HepG2 (cell line): ENCODE measurements around the gene DHRS13. TPM values are rescaled to one million over a fixed set of nuclear protein-coding genes. Genes with fewer than 3 reads are reported as not detected.

ENCODE experiments used
- KDM4B ChIP-seq: sonication (generic); formaldehyde crosslinking; IDR thresholded peaks from 2 replicates; pipeline ENCODE4 v1.4.0; 2020; ENCODE audit warnings: missing genetic modification reagents
- LBX2 ChIP-seq: sonication (generic); formaldehyde crosslinking; IDR thresholded peaks from 2 replicates; pipeline ENCODE4 v1.5.0; 2020; ENCODE audit warnings: missing genetic modification reagents, mild to moderate bottlenecking, borderline replicate concordance
- MATR3 ChIP-seq: sonication (generic); formaldehyde crosslinking; IDR thresholded peaks from 2 replicates; pipeline ENCODE4 v1.4.0; 2020; ENCODE audit warnings: missing genetic modification reagents
- MEIS2 ChIP-seq: sonication (generic); formaldehyde crosslinking; IDR thresholded peaks from 2 replicates; pipeline ENCODE4 v1.9.0; 2021; ENCODE audit warnings: mild to moderate bottlenecking, missing genetic modification reagents
- NFKB2 ChIP-seq: sonication (generic); formaldehyde crosslinking; IDR thresholded peaks from 2 replicates; pipeline ENCODE4 v1.4.0; 2020; ENCODE audit warnings: missing genetic modification reagents, borderline replicate concordance
- RFX1 ChIP-seq: fragments of 450-650 bp; IDR thresholded peaks from 2 replicates; pipeline ENCODE4 v1.6.1; 2017
- RFX3 ChIP-seq: IDR thresholded peaks from 2 replicates; pipeline ENCODE4 v1.6.1; 2016; ENCODE audit warnings: missing biosample characterization, missing genetic modification reagents
- SP2 ChIP-seq: sonication (generic); formaldehyde crosslinking; IDR thresholded peaks from 2 replicates; pipeline ENCODE4 v1.5.1; 2020; ENCODE audit warnings: mild to moderate bottlenecking, missing genetic modification reagents
- TBP ChIP-seq: sonication (generic); formaldehyde crosslinking; IDR thresholded peaks from 2 replicates; pipeline ENCODE4 v1.5.0; 2020; ENCODE audit warnings: missing genetic modification reagents
- ZBTB8A ChIP-seq: sonication (generic); formaldehyde crosslinking; IDR thresholded peaks from 2 replicates; pipeline ENCODE4 v1.4.0; 2020; ENCODE audit warnings: mild to moderate bottlenecking, low read depth, missing genetic modification reagents, borderline replicate concordance
- ZFP82 ChIP-seq: sonication (generic); formaldehyde crosslinking; IDR thresholded peaks from 2 replicates; pipeline ENCODE4 v1.5.1; 2020; ENCODE audit warnings: mild to moderate bottlenecking, missing genetic modification reagents, borderline replicate concordance
- ZNF121 ChIP-seq: sonication (generic); formaldehyde crosslinking; IDR thresholded peaks from 2 replicates; pipeline ENCODE4 v1.5.0; 2020; ENCODE audit warnings: mild to moderate bottlenecking, missing genetic modification reagents
- ZNF207 ChIP-seq: fragments of 450-650 bp; IDR thresholded peaks from 2 replicates; pipeline ENCODE4 v1.6.1; 2016; ENCODE audit warnings: antibody characterized with exemption, borderline replicate concordance
- ZNF230 ChIP-seq: sonication (generic); formaldehyde crosslinking; IDR thresholded peaks from 2 replicates; pipeline ENCODE4 v1.4.0; 2020; ENCODE audit warnings: mild to moderate bottlenecking, missing genetic modification reagents
- ZNF256 ChIP-seq: sonication (generic); formaldehyde crosslinking; conservative IDR thresholded peaks from 2 replicates; pipeline ENCODE4 v1.4.0; 2020; ENCODE audit warnings: missing genetic modification reagents
- ZNF282 ChIP-seq: fragments of 450-650 bp; IDR thresholded peaks from 2 replicates; pipeline ENCODE4 v1.6.1; 2018; ENCODE audit not compliant: partially characterized antibody
- ZNF546 ChIP-seq: sonication (generic); formaldehyde crosslinking; conservative IDR thresholded peaks from 2 replicates; pipeline ENCODE4 v1.8.1; 2023; ENCODE audit warnings: mild to moderate bottlenecking, missing genetic modification reagents
- ZNF556 ChIP-seq: sonication (generic); formaldehyde crosslinking; IDR thresholded peaks from 2 replicates; pipeline ENCODE4 v1.4.0; 2020; ENCODE audit warnings: mild to moderate bottlenecking, missing genetic modification reagents, borderline replicate concordance
- ZNF687 ChIP-seq: sonication (generic); formaldehyde crosslinking; IDR thresholded peaks from 2 replicates; pipeline ENCODE4 v1.5.1; 2020; ENCODE audit warnings: mild to moderate bottlenecking, missing genetic modification reagents, moderate library complexity
- ZNF7 ChIP-seq: IDR thresholded peaks from 2 replicates; pipeline ENCODE4 v1.6.1; 2016; ENCODE audit warnings: missing biosample characterization, missing genetic modification reagents
- polyA plus RNA-seq, 8 experiments: library from polyadenylated mRNA; depleted of rRNA in 3 of 8; stranded (reverse) in 7 of 8; unstranded in 1 of 8; fragments of >200 nt; fragmentation: Illumina TruSeq in 4 of 8; extraction: Trizol in 4 of 8; gene quantifications; 2 replicates each; pipeline versions ENCODE4 v1.2.1 to v1.2.3, GENCODE V29; 2011 to 2016; ENCODE audit warnings: low read depth in 4 of 8, missing spikeins in 1 of 8, mixed read lengths in 1 of 8; ENCODE audit not compliant: insufficient read depth in 1 of 8
- total RNA-seq, 5 experiments: library from RNA; depleted of rRNA; stranded (reverse); fragments of >200 nt; fragmentation: Illumina TruSeq; extraction: Trizol; gene quantifications; 2 replicates each; pipeline ENCODE4 v1.2.3, GENCODE V29; 2016; ENCODE audit warnings: low read depth in 1 of 5
- TF ChIP-seq, protein P1 (sequence below): sonication (generic); formaldehyde crosslinking; IDR thresholded peaks from 2 replicates; pipeline ENCODE4 v1.5.1; 2020; ENCODE audit warnings: missing genetic modification reagents, mild to moderate bottlenecking, borderline replicate concordance
- TF ChIP-seq, protein P2 (sequence below): sonication (generic); formaldehyde crosslinking; IDR thresholded peaks from 2 replicates; pipeline ENCODE4 v1.4.0; 2020; ENCODE audit warnings: missing genetic modification reagents, borderline replicate concordance

The DHRS13 gene
- total and polyA plus RNA-seq, 2 of the 13 experiments (the other 11 are each of a cell fraction or from before 2014, with no cell fraction given), result 11.8 to 12.6 TPM

DNA sequence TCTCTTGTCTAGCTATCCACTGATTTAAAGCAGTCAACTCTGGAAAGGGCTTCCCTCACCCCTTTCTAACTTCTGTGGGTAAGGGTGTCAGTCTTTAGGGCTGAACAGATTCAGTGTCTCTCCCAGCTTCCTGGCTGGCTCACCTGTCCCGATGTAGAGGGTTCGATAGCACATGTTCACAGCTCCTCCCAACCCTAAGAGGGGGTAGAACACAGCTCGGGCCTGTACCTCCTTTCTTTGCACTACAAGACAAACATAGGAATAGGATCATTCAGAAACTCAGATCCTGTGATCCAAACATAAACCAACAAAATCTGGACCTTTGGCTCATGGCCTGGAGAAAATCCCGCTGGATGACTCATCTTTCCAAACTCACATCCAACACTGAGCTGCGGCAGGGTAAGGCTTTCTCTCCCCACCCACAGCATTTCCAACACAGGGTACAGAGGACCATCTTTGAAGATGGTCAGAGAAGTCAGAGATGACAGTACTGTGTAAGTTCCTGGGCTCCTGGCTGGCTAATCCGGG, 5.8 kb upstream of the DHRS13 start (continued):
- TF ChIP-seq ZNF546 (no peak), TBP (CRISPR knock-in tag) (no peak), ZNF687 (no peak), LBX2 (CRISPR knock-in tag) (no peak), ZNF282 (no peak), KDM4B (no peak), NFKB2 (CRISPR knock-in tag) (no peak), MEIS2 (CRISPR knock-in tag) (no peak), MATR3 (CRISPR knock-in tag) (no peak), ZNF556 (no peak), ZNF230 (CRISPR knock-in tag) (no peak), ZNF121 (peak; percentile 90), ZBTB8A (no peak), ZNF256 (no peak), SP2 (CRISPR knock-in tag) (no peak), ZFP82 (CRISPR knock-in tag) (no peak), ZNF7 (no peak), RFX1 (no peak), ZNF207 (no peak), RFX3 (CRISPR knock-in tag) (no peak)
- TF ChIP-seq, protein P1, sequence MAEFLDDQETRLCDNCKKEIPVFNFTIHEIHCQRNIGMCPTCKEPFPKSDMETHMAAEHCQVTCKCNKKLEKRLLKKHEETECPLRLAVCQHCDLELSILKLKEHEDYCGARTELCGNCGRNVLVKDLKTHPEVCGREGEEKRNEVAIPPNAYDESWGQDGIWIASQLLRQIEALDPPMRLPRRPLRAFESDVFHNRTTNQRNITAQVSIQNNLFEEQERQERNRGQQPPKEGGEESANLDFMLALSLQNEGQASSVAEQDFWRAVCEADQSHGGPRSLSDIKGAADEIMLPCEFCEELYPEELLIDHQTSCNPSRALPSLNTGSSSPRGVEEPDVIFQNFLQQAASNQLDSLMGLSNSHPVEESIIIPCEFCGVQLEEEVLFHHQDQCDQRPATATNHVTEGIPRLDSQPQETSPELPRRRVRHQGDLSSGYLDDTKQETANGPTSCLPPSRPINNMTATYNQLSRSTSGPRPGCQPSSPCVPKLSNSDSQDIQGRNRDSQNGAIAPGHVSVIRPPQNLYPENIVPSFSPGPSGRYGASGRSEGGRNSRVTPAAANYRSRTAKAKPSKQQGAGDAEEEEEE (CRISPR knock-in tag), result no peak
- TF ChIP-seq, protein P2, sequence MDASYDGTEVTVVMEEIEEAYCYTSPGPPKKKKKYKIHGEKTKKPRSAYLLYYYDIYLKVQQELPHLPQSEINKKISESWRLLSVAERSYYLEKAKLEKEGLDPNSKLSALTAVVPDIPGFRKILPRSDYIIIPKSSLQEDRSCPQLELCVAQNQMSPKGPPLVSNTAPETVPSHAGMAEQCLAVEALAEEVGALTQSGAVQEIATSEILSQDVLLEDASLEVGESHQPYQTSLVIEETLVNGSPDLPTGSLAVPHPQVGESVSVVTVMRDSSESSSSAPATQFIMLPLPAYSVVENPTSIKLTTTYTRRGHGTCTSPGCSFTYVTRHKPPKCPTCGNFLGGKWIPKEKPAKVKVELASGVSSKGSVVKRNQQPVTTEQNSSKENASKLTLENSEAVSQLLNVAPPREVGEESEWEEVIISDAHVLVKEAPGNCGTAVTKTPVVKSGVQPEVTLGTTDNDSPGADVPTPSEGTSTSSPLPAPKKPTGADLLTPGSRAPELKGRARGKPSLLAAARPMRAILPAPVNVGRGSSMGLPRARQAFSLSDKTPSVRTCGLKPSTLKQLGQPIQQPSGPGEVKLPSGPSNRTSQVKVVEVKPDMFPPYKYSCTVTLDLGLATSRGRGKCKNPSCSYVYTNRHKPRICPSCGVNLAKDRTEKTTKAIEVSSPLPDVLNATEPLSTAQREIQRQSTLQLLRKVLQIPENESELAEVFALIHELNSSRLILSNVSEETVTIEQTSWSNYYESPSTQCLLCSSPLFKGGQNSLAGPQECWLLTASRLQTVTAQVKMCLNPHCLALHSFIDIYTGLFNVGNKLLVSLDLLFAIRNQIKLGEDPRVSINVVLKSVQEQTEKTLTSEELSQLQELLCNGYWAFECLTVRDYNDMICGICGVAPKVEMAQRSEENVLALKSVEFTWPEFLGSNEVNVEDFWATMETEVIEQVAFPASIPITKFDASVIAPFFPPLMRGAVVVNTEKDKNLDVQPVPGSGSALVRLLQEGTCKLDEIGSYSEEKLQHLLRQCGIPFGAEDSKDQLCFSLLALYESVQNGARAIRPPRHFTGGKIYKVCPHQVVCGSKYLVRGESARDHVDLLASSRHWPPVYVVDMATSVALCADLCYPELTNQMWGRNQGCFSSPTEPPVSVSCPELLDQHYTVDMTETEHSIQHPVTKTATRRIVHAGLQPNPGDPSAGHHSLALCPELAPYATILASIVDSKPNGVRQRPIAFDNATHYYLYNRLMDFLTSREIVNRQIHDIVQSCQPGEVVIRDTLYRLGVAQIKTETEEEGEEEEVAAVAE (CRISPR knock-in tag), result no peak
